Uterus (tissue), 4 donors: ENCODE results near the gene NPHP3. TPM values are rescaled to one million over a fixed set of nuclear protein-coding genes. Genes with fewer than 3 reads are reported as not detected.

Experiments used
- DNase-seq, 2 donors: peaks; one replicate each; pipeline ENCODE4 v3.0.0-alpha.2; 2019 to 2020
- H3K27ac ChIP-seq, 2 donors: fragments of 200-600 bp; sonication (generic); 1 replicate in 1 of 2; 2 replicates in 1 of 2; pipeline ENCODE4 v1.5.1; 2016 to 2018
- H3K27me3 ChIP-seq, 2 donors: fragments of 200-600 bp; sonication (generic); one replicate each; pipeline ENCODE4 v1.5.1; 2018 to 2019; ENCODE audit warnings: control low read depth in 1 of 2
- H3K36me3 ChIP-seq, 2 donors: fragments of 200-600 bp; sonication (generic); one replicate each; pipeline ENCODE4 v1.5.1; 2019; ENCODE audit warnings: control low read depth in 1 of 2
- H3K4me1 ChIP-seq, 2 donors: fragments of 200-600 bp; sonication (generic); one replicate each; pipeline ENCODE4 v1.5.1; 2018 to 2019; ENCODE audit warnings: control low read depth in 1 of 2
- H3K4me3 ChIP-seq, 2 donors: fragments of 200-600 bp; sonication (generic); 1 replicate in 1 of 2; 2 replicates in 1 of 2; pipeline ENCODE4 v1.5.1; 2018 to 2019; ENCODE audit warnings: mild to moderate bottlenecking in 1 of 2
- H3K9me3 ChIP-seq, 2 donors: fragments of 200-600 bp; sonication (generic); one replicate each; pipeline ENCODE4 v1.5.1; 2019; ENCODE audit warnings: control low read depth in 1 of 2
- POLR2A ChIP-seq, 2 donors: fragments of 450-650 bp; IDR thresholded peaks; one replicate each; pipeline ENCODE4 v1.6.1; 2016; ENCODE audit warnings: antibody characterized with exemption in 2 of 2, mild to moderate bottlenecking in 1 of 2, moderate library complexity in 1 of 2
- intact Hi-C: fragments of 100-400 bp; cut with DNase I; formaldehyde crosslinking; loops from one replicate; pipeline ENCODE4 v1.15.1; 2023; ENCODE audit warnings: low total_unique reads
- total RNA-seq, 4 donors: library from RNA; depleted of rRNA in 3 of 4; stranded (reverse); fragments of >200 nt in 3 of 4; gene quantifications; one replicate each; pipeline versions ENCODE4 v1.1.0 to v1.2.4, GENCODE V29; 2014 to 2023
- TF ChIP-seq, protein P1 (sequence below), 4 experiments: fragments of 200-600 bp in 2 of 4; fragments of 450-650 bp in 2 of 4; sonication (generic) in 2 of 4; IDR thresholded peaks; one replicate each; pipeline ENCODE4 v1.5.1; 2016 to 2019; ENCODE audit warnings: antibody characterized with exemption in 4 of 4, mild to moderate bottlenecking in 2 of 4, moderate library complexity in 1 of 4
- donor health status: DM: yes; HTN: yes; CAD: no.

The NPHP3 gene
- total RNA-seq, 4 donors from 2014 or later, result 50.3 to 111 (median 57.8) TPM

DNA sequence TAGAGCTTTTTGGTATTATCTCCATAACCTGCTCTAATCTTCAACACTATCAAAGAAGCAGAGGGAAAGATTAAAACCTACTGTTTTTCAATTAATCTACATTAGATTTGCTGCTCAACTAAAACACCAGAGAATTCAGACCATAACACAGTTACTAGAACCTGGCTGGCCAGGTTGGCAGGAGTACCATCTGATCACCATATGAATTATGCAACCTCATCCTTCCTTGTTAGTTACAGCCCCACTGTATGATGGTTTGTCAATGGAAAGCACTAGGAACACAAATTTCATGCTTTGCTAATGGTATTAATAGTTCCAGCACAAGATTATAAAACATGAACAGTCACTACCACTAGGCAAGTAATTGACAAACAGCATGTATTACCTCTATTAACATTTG lies 5.8 kb downstream of the NPHP3 start:
- intact Hi-C loops, result no loop called here
- Histone ChIP-seq H3K4me3 (no peak overlapping the region), H3K27ac (no peak overlapping the region), H3K4me1 (no peaks in the 10 kb centered on the region), H3K9me3 (no peaks in the 10 kb centered on the region), H3K36me3 (no peaks in the 10 kb centered on the region), H3K27me3 (no peaks in the 10 kb centered on the region)
- no peak for TF ChIP-seq POLR2A (IDR thresholded peaks at IDR 0.05)
- TF ChIP-seq, protein P1, sequence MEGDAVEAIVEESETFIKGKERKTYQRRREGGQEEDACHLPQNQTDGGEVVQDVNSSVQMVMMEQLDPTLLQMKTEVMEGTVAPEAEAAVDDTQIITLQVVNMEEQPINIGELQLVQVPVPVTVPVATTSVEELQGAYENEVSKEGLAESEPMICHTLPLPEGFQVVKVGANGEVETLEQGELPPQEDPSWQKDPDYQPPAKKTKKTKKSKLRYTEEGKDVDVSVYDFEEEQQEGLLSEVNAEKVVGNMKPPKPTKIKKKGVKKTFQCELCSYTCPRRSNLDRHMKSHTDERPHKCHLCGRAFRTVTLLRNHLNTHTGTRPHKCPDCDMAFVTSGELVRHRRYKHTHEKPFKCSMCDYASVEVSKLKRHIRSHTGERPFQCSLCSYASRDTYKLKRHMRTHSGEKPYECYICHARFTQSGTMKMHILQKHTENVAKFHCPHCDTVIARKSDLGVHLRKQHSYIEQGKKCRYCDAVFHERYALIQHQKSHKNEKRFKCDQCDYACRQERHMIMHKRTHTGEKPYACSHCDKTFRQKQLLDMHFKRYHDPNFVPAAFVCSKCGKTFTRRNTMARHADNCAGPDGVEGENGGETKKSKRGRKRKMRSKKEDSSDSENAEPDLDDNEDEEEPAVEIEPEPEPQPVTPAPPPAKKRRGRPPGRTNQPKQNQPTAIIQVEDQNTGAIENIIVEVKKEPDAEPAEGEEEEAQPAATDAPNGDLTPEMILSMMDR (IDR thresholded peaks at IDR 0.05), result no peak
- DNase-seq, result no peak

DNA sequence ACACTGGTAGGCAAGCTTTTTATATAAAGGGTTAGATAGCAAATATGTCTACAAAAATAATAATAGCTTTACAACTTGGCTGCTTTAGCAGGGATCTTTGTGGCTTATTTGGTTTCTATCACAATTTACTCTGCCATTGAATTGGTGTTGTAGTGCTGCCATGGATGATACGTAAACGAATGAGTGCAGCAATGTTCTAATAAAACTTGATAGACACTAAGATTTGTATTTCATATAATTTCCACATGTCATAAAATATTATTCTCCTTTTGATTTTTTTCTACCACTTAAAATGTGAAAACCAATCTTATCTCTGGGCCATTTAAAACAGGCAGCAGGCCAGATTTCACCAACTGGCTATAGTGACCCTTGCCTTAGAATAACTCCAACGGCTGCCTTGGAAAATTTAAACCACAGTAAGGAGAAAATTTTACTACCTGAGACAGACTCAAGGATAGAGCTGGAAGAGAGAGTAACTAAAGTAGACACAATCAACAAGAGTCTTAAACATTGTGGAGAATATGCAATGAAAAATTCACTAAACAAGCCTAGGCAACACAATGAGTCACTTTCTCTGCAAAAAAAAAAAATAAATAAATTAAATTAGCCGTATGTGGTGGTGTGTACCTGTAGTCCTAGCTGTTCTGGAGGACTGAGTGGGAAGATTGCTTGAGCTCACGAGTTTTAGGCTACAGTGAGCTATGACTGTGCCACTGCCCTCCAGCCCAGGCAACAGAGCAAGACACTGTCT lies 8.1 kb downstream of the NPHP3 start:
- intact Hi-C loops, result no loop called here
- Histone ChIP-seq H3K9me3 (no peaks in the 10 kb centered on the region), H3K36me3 (no peaks in the 10 kb centered on the region), H3K4me3 (no peak overlapping the region), H3K27me3 (no peaks in the 10 kb centered on the region), H3K4me1 (no peaks in the 10 kb centered on the region), H3K27ac (no peak overlapping the region)
- DNase-seq, result no peak
- TF ChIP-seq, protein P1 (IDR thresholded peaks at IDR 0.05), result no peak
- TF ChIP-seq POLR2A (IDR thresholded peaks at IDR 0.05), result no peak

DNA sequence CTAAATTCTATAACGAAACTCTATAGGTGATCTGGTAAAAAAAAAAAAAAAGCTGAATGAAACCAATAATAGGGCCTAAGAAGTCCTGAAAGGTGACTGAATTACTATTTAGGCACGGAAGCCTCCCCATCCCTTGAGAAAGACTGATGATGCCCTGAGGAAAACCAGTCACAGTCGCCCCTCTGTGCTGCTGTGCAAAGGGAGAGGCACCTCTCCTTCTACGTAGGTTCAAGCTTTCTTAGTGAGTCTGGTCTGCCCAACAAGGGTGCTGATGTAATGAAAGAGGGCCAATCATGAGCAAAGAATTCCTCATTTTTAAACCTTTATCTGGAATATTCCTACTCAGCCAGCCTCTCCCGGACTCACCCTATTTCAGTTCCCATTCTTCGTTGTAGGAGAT lies 11.9 kb downstream of the NPHP3 start:
- H3K4me3 ChIP-seq, result no peak overlapping the region
- DNase-seq, result no peak
- H3K36me3 ChIP-seq, result no peaks in the 10 kb centered on the region
- no peaks in the 10 kb centered on the region for H3K9me3 ChIP-seq
- TF ChIP-seq, protein P1 (IDR thresholded peaks at IDR 0.05), result no peak
- no peak for TF ChIP-seq POLR2A (IDR thresholded peaks at IDR 0.05)
- H3K27ac ChIP-seq, result no peak overlapping the region
- intact Hi-C loops, result no loop called here
- no peaks in the 10 kb centered on the region for H3K4me1 ChIP-seq
- H3K27me3 ChIP-seq, result no peaks in the 10 kb centered on the region

DNA sequence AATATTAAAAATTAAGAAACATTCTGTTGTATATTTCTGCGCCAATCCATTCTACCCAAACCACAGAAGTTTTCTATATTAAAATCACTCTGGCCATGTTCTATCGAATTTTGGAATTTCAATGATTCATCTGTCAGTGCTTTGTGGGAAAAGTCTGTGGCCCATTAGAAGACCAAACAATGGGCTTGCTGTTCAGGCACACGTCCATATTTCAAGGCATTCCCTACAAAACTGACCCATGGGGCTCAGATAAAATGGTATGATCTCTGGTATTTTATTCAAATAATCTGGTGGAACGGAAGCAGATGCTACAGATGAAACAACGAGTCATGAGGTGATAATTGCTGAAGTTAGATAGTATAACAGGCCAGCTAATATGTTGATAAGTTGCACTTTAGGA lies 12.4 kb downstream of the NPHP3 start:
- Histone ChIP-seq H3K27me3 (no peaks in the 10 kb centered on the region), H3K4me1 (no peaks in the 10 kb centered on the region), H3K36me3 (no peaks in the 10 kb centered on the region), H3K9me3 (no peaks in the 10 kb centered on the region), H3K27ac (no peak overlapping the region), H3K4me3 (no peak overlapping the region)
- intact Hi-C loops, result no loop called here
- no peak for DNase-seq
- TF ChIP-seq POLR2A (IDR thresholded peaks at IDR 0.05), result no peak
- TF ChIP-seq, protein P1 (IDR thresholded peaks at IDR 0.05), result no peak

DNA sequence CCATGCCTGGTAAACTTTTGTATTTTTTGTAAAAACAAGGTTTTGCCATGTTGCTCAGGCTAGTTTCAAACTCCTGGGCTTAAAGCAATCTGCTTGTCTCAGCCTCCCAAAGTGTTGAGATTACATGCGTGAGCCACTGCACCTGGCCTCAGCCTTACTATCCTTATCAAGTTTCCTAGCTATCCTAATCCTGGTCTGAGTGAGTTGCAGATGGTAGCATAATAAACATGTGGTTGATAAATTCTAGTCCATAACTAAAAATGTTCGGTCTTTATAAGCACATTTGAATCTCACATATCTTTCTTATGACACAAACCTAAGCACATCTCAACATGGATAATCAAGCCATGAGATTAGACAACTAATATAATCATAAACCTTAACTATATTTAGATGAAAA lies 18.5 kb downstream of the NPHP3 start:
- no peaks in the 10 kb centered on the region for H3K27me3 ChIP-seq
- DNase-seq, result no peak
- no peak overlapping the region for H3K4me3 ChIP-seq
- no peaks in the 10 kb centered on the region for H3K4me1 ChIP-seq
- H3K9me3 ChIP-seq, result no peaks in the 10 kb centered on the region
- TF ChIP-seq, protein P1 (IDR thresholded peaks at IDR 0.05), result no peak
- TF ChIP-seq POLR2A (IDR thresholded peaks at IDR 0.05), result no peak
- H3K27ac ChIP-seq, result no peak overlapping the region
- H3K36me3 ChIP-seq, result no peaks in the 10 kb centered on the region
- intact Hi-C loops, result no loop called here
